Activated CD4-positive, alpha-beta memory T cell treated with anti-CD3 and anti-CD28 coated beads, Interleukin-2, amount 10 ng/mL, durations not matched to agents 7 days and 5 days (primary cell): ENCODE results near the gene ALCAM. TPM values are rescaled to one million over a fixed set of nuclear protein-coding genes. Genes with fewer than 3 reads are reported as not detected.

Experiments used
- CTCF ChIA-PET: fragments of 350-600 bp; sonication (Branson Sonifier 250); formaldehyde crosslinking; loops from one replicate; lab custom pipeline; 2021; ENCODE audit warnings: antibody characterized with exemption, inconsistent platforms; lab: Charles Lee
- POLR2A ChIA-PET: fragments of 350-600 bp; sonication (Branson Sonifier 250); formaldehyde crosslinking; loops from one replicate; lab custom pipeline; 2021; ENCODE audit warnings: antibody characterized with exemption; lab: Charles Lee
- DNase-seq: peaks from one replicate; pipeline ENCODE4 v3.0.0-alpha.2; 2020
- H3K27ac Mint-ChIP-seq: one replicate; pipeline ENCODE4 v1.8.0; 2021; ENCODE audit warnings: mild to moderate bottlenecking, mixed read lengths
- H3K27me3 Mint-ChIP-seq: one replicate; pipeline ENCODE4 v1.8.0; 2021; ENCODE audit warnings: mixed read lengths
- H3K36me3 Mint-ChIP-seq: one replicate; pipeline ENCODE4 v1.8.0; 2021; ENCODE audit warnings: low read depth, mixed read lengths
- H3K4me1 Mint-ChIP-seq: one replicate; pipeline ENCODE4 v1.8.0; 2021; ENCODE audit warnings: mixed read lengths
- H3K4me3 Mint-ChIP-seq: one replicate; pipeline ENCODE4 v1.8.0; 2021; ENCODE audit warnings: mild to moderate bottlenecking, mixed read lengths
- H3K9me3 Mint-ChIP-seq: one replicate; pipeline ENCODE4 v1.8.0; 2021; ENCODE audit warnings: mixed read lengths
- total RNA-seq, 2 experiments: library from RNA; stranded (reverse); gene quantifications; one replicate each; pipeline ENCODE4 v1.2.3, GENCODE V29; 2021

ALCAM gene
- total RNA-seq, 2 experiments from 2014 or later, result 12.4 to 12.9 TPM

DNA sequence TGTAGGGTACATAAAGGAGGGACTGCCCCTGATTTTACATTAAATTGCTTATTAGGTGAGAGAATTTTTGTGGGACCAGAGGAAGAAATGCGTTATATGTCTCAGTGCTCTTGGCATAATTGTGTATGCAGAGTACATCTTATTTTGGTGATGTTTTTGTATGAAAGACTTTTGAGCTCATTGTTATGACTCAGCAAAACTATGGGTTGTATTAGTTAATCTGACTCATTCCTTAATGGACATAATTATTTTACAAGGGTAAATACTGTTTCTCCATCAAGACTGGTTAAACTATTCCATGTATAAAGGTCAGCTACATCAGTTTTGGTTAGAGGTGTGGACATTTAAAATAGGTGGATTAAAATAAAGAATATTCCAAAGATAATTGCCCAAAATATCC is 156.8 kb downstream of the ALCAM start:
- H3K36me3 Mint-ChIP-seq, result peaks cover 3% of the 10 kb centered on the region
- no peaks in the 10 kb centered on the region for H3K27me3 Mint-ChIP-seq
- CTCF ChIA-PET, result no interaction called here
- no peaks in the 10 kb centered on the region for H3K9me3 Mint-ChIP-seq
- H3K4me3 Mint-ChIP-seq, result no peak overlapping the region
- DNase-seq, result no peak
- POLR2A ChIA-PET, result no interaction called here
- no peak overlapping the region for H3K27ac Mint-ChIP-seq
- H3K4me1 Mint-ChIP-seq, result peaks cover 4% of the 10 kb centered on the region

DNA sequence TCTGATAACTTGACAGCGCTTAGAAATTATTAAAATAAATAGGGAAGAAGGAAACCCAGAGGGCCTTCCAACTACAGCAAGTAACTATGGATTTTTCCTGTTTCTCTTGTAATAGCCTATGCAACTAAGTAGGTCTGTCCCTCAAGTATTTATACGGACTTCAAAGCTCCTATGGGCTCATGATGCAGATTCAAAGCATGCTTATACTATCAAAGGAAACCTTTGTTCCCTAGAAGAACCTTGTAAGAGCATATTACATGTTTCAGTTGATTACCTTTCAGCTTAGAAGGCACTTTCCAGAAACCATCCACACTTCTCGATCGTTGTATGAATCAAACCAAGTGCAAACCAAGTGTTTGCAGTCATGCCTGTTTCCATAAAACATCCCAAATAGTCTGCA is 158.8 kb downstream of the ALCAM start:
- H3K27ac Mint-ChIP-seq, result no peak overlapping the region
- H3K36me3 Mint-ChIP-seq, result peaks cover 3% of the 10 kb centered on the region
- H3K9me3 Mint-ChIP-seq, result no peaks in the 10 kb centered on the region
- CTCF ChIA-PET, result interaction anchor here (1.0 kb wide), 1 partner anchor 14 kb away, joined by 3 read pairs; no protein-coding TSS in a partner anchor
- no peaks in the 10 kb centered on the region for H3K27me3 Mint-ChIP-seq
- H3K4me3 Mint-ChIP-seq, result no peak overlapping the region
- DNase-seq, result no peak
- POLR2A ChIA-PET, result no interaction called here
- peaks cover 2% of the 10 kb centered on the region for H3K4me1 Mint-ChIP-seq

DNA sequence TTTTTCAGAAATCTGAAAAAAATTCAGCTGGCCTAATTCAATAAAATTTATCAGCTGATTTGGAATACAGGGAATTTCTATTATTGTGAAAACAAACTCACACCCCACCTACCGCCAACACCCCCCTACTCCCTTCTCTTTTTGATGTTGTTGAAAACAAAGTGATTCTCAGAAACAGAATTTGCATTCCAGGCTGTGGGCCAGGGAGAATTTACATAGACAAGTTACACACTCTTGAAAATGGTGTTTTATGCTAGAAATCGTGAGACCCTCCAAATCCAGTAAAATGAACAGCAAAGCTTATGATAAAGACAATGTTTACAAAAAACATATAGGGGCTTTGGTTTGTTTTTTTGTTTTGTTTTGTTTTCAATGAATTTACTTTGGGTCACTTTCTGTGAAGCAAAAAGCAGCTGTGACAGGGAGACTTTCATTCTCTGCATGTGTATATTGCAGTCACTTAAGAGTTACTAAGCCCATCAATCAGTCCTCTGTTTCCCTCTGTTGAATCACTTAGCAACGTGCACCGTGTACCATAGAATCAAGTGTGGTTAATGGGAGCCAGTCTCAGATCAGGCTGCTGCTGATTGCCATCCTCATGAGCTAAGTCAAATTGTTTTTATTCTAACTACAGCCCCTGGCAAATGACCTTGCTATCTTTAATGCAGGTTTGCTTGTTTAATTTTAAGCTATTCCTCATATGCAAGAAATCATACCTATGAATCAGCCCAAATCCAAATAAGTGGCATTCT is 159.8 kb downstream of the ALCAM start:
- ChIA-PET CTCF (interaction anchor here (0.7 to 1.0 kb wide), 2 partner anchors 15 to 70 kb away, joined by 3 to 4 read pairs; no protein-coding TSS in a partner anchor), POLR2A (no interaction called here)
- Mint-ChIP-seq H3K4me1 (peaks cover 2% of the 10 kb centered on the region), H3K4me3 (no peak overlapping the region), H3K27ac (no peak overlapping the region), H3K27me3 (no peaks in the 10 kb centered on the region), H3K36me3 (peaks cover 3% of the 10 kb centered on the region), H3K9me3 (no peaks in the 10 kb centered on the region)
- DNase-seq, result no peak

DNA sequence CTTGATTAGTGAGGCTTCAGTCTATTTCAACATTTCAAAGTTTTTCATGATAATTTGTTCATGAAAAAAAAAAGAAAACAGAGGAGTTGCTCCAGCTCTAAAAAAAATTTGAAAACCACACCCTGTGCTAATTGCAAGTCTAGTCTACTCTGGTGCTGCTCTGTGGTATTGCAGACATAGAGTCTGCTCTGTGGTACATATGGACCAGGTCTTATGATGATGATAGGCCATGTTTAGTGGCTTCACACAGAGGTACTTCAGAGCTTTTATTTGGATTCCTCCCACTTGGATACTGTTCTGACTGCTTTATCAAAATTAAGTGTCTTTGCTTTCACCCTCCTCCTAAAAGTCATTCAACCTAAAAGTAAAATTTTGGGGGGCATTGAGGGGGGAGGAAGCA is 160.8 kb downstream of the ALCAM start:
- DNase-seq, result no peak
- Mint-ChIP-seq H3K4me1 (peaks cover 2% of the 10 kb centered on the region), H3K36me3 (peaks cover 3% of the 10 kb centered on the region), H3K27me3 (no peaks in the 10 kb centered on the region), H3K27ac (no peak overlapping the region), H3K4me3 (no peak overlapping the region), H3K9me3 (no peaks in the 10 kb centered on the region)
- ChIA-PET POLR2A (no interaction called here), CTCF (interaction anchor here (1.0 kb wide), 1 partner anchor 9 kb away, joined by 4 read pairs; no protein-coding TSS in a partner anchor)

DNA sequence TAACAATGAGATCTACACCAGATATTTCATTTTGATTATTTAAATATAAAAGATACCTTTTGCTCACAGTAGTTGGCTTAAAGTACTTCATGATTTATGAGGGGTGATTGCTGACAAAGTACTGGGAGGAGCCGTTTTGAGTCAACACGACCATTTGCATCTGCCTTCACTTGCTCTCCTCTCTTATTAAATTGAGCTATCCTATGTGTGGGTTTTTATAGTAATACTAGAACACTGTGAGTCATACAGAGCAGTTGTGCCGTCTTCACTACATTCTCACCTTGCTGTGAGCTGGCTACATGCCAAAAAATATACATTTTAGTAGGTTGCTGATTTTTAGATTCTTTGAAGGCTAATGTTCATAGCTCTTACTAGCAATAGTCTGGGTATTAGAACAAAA is 161.2 kb downstream of the ALCAM start:
- peaks cover 3% of the 10 kb centered on the region for H3K36me3 Mint-ChIP-seq
- CTCF ChIA-PET, result interaction anchor here (0.8 to 1.0 kb wide), 3 partner anchors 9 to 1082 kb away, joined by 3 to 5 read pairs (median 4); no protein-coding TSS in a partner anchor
- no peak overlapping the region for H3K27ac Mint-ChIP-seq
- peaks cover 2% of the 10 kb centered on the region for H3K4me1 Mint-ChIP-seq
- H3K27me3 Mint-ChIP-seq, result no peaks in the 10 kb centered on the region
- POLR2A ChIA-PET, result no interaction called here
- H3K9me3 Mint-ChIP-seq, result no peaks in the 10 kb centered on the region
- no peak overlapping the region for H3K4me3 Mint-ChIP-seq
- no peak for DNase-seq

DNA sequence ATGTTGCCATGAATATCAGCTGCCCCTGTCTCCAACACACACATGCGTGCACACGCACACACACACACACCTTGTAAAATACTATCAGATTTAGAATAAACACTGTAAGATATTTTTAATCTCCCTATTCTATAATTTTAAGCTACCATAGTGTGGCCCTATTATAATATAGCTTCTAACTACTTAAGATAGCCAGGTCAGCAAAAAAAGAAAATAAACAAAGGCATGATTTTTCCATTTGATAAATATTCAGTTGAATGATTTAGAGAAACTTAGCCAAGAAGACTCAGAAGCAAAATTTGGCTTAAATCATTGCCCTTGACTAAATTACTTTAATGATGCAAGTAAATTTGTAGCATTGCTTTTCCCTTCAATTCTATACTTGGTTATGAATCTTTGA is 162.2 kb downstream of the ALCAM start:
- Mint-ChIP-seq H3K9me3 (no peaks in the 10 kb centered on the region), H3K27ac (no peak overlapping the region), H3K36me3 (peaks cover 3% of the 10 kb centered on the region), H3K4me3 (no peak overlapping the region), H3K27me3 (no peaks in the 10 kb centered on the region), H3K4me1 (peaks cover 2% of the 10 kb centered on the region)
- POLR2A ChIA-PET, result no interaction called here
- no peak for DNase-seq
- CTCF ChIA-PET, result interaction anchor here (0.9 kb wide), 1 partner anchor 29 kb away, joined by 3 read pairs; no protein-coding TSS in a partner anchor

DNA sequence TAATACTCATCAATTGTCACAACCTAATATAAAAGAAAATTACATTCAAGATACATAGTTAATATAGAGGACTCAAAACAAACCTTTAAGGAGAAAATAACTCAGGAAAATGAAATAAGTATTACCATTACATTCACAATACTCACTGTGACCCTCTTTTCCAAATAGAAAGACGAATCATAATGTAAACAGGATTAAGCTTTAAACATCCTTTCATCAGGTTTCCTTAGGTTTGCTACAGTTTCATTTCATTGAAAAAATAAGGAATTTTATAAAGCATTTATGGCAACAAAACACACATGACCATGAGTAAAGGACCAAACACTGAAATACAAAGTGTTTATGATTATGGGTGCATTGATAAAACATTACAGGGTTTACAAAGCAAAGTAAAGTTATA is 162.7 kb downstream of the ALCAM start:
- ChIA-PET CTCF (no interaction called here), POLR2A (no interaction called here)
- H3K27me3 Mint-ChIP-seq, result no peaks in the 10 kb centered on the region
- DNase-seq, result no peak
- H3K27ac Mint-ChIP-seq, result no peak overlapping the region
- H3K36me3 Mint-ChIP-seq, result peaks cover 3% of the 10 kb centered on the region
- H3K9me3 Mint-ChIP-seq, result no peaks in the 10 kb centered on the region
- H3K4me1 Mint-ChIP-seq, result peaks cover 2% of the 10 kb centered on the region
- no peak overlapping the region for H3K4me3 Mint-ChIP-seq

DNA sequence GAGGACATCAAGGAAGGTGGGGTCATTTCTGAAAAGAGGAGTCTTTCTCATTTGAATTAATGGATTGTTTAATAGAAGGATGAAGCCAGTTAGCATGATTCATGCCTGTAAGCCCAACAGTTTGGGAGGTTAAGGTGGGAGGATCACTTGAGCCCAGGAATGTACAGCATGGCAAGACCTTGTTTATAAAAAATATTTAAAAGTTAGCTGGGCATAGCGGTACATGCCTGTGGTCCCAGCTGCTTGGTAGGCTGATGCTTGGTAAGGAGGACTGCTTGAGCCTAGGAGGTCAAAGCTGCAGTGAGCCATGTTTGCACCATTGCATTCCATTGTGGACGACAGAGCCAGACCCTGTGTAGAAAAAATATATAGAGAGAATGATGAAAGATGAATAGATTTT is 165.5 kb downstream of the ALCAM start:
- Mint-ChIP-seq H3K4me1 (peaks cover 2% of the 10 kb centered on the region), H3K9me3 (no peaks in the 10 kb centered on the region), H3K27ac (no peak overlapping the region), H3K27me3 (no peaks in the 10 kb centered on the region), H3K36me3 (no peaks in the 10 kb centered on the region), H3K4me3 (no peak overlapping the region)
- ChIA-PET CTCF (no interaction called here), POLR2A (interaction anchor here (0.7 kb wide), 1 partner anchor 336 kb away, joined by 3 read pairs; no protein-coding TSS in a partner anchor)
- no peak for DNase-seq

DNA sequence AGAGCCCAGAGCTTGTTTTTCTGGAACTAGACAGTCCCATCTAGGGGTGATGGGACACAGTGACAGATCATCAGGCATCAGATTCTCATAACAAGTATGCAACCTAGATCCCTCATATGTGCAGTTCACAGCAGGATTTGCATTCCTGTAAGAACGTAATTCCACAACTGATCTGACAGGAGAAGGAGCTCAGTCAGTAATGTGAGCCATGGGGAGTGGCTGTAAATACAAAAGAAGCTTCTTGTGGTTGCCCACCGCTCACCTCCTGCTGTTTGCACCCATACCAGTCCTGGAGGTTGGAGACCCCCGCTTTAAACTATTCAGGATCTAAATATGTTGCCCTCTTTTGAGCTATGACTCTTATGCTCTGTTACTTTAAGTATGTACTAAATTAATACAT is 167.3 kb downstream of the ALCAM start:
- Mint-ChIP-seq H3K27ac (no peak overlapping the region), H3K9me3 (no peaks in the 10 kb centered on the region), H3K4me3 (no peak overlapping the region), H3K36me3 (no peaks in the 10 kb centered on the region), H3K27me3 (no peaks in the 10 kb centered on the region), H3K4me1 (no peaks in the 10 kb centered on the region)
- POLR2A ChIA-PET, result no interaction called here
- CTCF ChIA-PET, result no interaction called here
- no peak for DNase-seq

DNA sequence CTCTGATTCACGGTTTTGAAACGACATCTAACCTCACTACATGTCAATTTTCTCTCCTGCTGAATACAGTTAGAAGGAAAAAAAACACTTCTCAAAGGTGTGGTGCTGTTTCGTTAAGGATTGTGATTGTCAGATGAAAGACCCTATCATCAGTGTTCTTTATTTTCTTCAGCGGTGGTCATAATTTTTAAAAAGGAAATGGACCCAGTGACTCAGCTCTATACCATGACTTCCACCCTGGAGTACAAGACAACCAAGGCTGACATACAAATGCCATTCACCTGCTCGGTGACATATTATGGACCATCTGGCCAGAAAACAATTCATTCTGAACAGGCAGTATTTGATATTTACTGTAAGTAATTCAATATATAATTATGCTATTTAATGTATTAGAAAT is 167.8 kb downstream of the ALCAM start:
- no peak overlapping the region for H3K4me3 Mint-ChIP-seq
- H3K9me3 Mint-ChIP-seq, result no peaks in the 10 kb centered on the region
- no peaks in the 10 kb centered on the region for H3K27me3 Mint-ChIP-seq
- H3K27ac Mint-ChIP-seq, result no peak overlapping the region
- no peak for DNase-seq
- H3K36me3 Mint-ChIP-seq, result no peaks in the 10 kb centered on the region
- no peaks in the 10 kb centered on the region for H3K4me1 Mint-ChIP-seq
- CTCF ChIA-PET, result no interaction called here
- POLR2A ChIA-PET, result no interaction called here

DNA sequence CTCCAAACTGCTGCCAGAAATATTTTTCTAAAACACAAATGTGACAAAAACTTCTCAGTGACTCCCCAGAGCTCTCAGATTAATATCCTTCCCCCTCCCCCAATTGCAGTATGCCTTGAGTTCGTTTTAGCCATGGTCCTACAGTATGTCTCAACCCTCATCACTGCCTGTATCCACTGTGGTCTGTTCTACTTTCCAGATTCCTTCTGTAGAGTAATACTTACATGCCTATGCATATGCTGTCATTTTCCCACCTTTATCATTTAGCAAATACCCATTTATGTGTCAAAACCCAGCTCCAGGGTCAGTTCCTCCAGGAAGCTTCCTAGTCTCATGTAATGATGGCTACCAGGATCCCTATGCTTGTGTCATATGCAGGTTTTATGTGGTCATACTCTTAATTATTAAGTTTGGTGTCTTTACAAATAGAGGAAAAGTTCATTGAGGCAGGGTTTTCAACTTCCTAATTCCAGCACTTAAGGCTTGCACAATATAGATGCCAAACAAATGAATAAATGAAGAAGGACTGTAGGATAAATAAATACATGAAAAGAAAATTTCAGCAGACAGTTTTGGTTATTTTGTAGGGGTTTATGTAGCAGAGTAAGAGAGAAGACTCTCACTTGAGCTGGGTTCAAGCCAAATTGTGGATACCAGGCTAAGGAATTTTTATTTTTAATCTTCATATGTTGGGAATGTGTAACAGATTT is 170.8 kb downstream of the ALCAM start:
- no peak overlapping the region for H3K27ac Mint-ChIP-seq
- no peak for DNase-seq
- no peaks in the 10 kb centered on the region for H3K4me1 Mint-ChIP-seq
- no peaks in the 10 kb centered on the region for H3K9me3 Mint-ChIP-seq
- no peaks in the 10 kb centered on the region for H3K36me3 Mint-ChIP-seq
- POLR2A ChIA-PET, result no interaction called here
- H3K27me3 Mint-ChIP-seq, result no peaks in the 10 kb centered on the region
- H3K4me3 Mint-ChIP-seq, result no peak overlapping the region
- CTCF ChIA-PET, result no interaction called here

DNA sequence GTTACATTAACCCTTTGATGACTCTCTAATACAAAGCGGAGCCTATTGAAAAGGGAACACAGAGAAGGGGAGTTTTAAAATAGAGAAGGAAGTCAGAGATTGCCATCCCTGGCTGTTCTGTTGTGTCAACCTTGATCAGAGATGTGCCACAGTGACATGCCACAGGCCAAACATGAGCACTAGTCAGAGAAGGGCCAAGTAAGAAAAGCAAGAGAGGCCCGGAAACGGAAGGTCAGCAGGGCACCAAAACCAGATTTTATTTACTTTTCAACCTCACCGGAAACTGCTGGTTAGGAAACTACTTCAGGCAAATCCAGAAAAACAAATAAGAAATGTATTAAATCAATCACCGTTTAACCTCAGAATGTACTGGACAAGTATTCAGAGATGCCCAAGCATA is 171.8 kb downstream of the ALCAM start:
- no peak overlapping the region for H3K27ac Mint-ChIP-seq
- no peak overlapping the region for H3K4me3 Mint-ChIP-seq
- H3K4me1 Mint-ChIP-seq, result no peaks in the 10 kb centered on the region
- ChIA-PET POLR2A (no interaction called here), CTCF (no interaction called here)
- H3K36me3 Mint-ChIP-seq, result peaks cover 3% of the 10 kb centered on the region
- no peaks in the 10 kb centered on the region for H3K27me3 Mint-ChIP-seq
- no peaks in the 10 kb centered on the region for H3K9me3 Mint-ChIP-seq
- no peak for DNase-seq

DNA sequence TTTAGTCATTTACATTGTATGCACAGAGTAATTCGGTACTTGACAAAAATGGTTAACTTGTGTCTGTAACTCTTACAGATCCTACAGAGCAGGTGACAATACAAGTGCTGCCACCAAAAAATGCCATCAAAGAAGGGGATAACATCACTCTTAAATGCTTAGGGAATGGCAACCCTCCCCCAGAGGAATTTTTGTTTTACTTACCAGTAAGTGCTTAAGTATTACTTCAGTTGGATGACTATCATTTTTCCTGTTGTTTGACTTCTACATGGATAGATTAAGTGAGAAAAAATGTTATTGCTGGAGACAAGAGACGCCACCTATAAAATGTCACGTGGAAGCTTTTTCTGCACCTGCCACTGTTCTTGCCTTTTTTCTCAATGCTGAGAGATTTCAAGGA is 173.2 kb downstream of the ALCAM start:
- Mint-ChIP-seq H3K9me3 (peaks cover 3% of the 10 kb centered on the region), H3K4me3 (no peak overlapping the region), H3K36me3 (peaks cover 12% of the 10 kb centered on the region), H3K27me3 (no peaks in the 10 kb centered on the region), H3K27ac (no peak overlapping the region), H3K4me1 (no peaks in the 10 kb centered on the region)
- no peak for DNase-seq
- ChIA-PET CTCF (no interaction called here), POLR2A (no interaction called here)
